ENCODE data around the gene BRME1.
A peak's percentile ranks its signal among the peaks of the same experiment; 100 is the strongest.

The BRME1 gene

GRCh38 chr19:13935765-13936510 lies 30.0 kb upstream of the BRME1 start:
- H3K4me3 ChIP-seq (ENCODE audit: low read depth, low read length) = no peak overlapping the region
- H3K9me3 ChIP-seq (ENCODE audit: severe bottlenecking) = no peaks in the 10 kb centered on the region
- peak overlapping the region; percentile 15; the same call in 1 of the 2 replicates for H3K27ac ChIP-seq
- peak; percentile 81 for DNase-seq
- H3K27me3 ChIP-seq (ENCODE audit: insufficient read depth, low read depth, severe bottlenecking) = no peaks in the 10 kb centered on the region
- no peak for TF ChIP-seq CTCF (IDR thresholded peaks at IDR 0.05; ENCODE audit: low read depth, low read length)
- no peaks in the 10 kb centered on the region for H3K36me3 ChIP-seq

- no peak overlapping the region for H3K27ac ChIP-seq
Measured at GRCh38 chr19:13934785-13935109, 28.8 kb upstream of the BRME1 start.

GRCh38 chr19:13932911-13933393 lies 27.0 kb upstream of the BRME1 start:
- H3K36me3 ChIP-seq = peaks cover 12% of the 10 kb centered on the region
- TF ChIP-seq CTCF (IDR thresholded peaks at IDR 0.05; ENCODE audit: low read depth, low read length) = no peak
- no peak overlapping the region for H3K4me3 ChIP-seq (ENCODE audit: low read depth, low read length)
- H3K9me3 ChIP-seq (ENCODE audit: severe bottlenecking) = no peaks in the 10 kb centered on the region
- no peaks in the 10 kb centered on the region for H3K27me3 ChIP-seq (ENCODE audit: insufficient read depth, low read depth, severe bottlenecking)
- H3K27ac ChIP-seq = no peak overlapping the region
- DNase-seq = no peak

More at GRCh38 chr19:13934785-13935109, 28.8 kb upstream of the BRME1 start:
- peaks cover 7% of the 10 kb centered on the region for H3K36me3 ChIP-seq
- no peaks in the 10 kb centered on the region for H3K27me3 ChIP-seq (ENCODE audit: insufficient read depth, low read depth, severe bottlenecking)
- H3K4me3 ChIP-seq (ENCODE audit: low read depth, low read length) = no peak overlapping the region
- no peak for TF ChIP-seq CTCF (IDR thresholded peaks at IDR 0.05; ENCODE audit: low read depth, low read length)
- H3K9me3 ChIP-seq (ENCODE audit: severe bottlenecking) = no peaks in the 10 kb centered on the region
- DNase-seq = no peak

GRCh38 chr19:13932149-13932637 lies 26.3 kb upstream of the BRME1 start:
- H3K4me3 ChIP-seq (ENCODE audit: low read depth, low read length) = no peak overlapping the region
- H3K36me3 ChIP-seq = peaks cover 15% of the 10 kb centered on the region
- no peak overlapping the region for H3K27ac ChIP-seq
- H3K9me3 ChIP-seq (ENCODE audit: severe bottlenecking) = no peaks in the 10 kb centered on the region
- no peak for TF ChIP-seq CTCF (IDR thresholded peaks at IDR 0.05; ENCODE audit: low read depth, low read length)
- H3K27me3 ChIP-seq (ENCODE audit: insufficient read depth, low read depth, severe bottlenecking) = no peaks in the 10 kb centered on the region
- DNase-seq = no peak

- Histone ChIP-seq H3K4me3 (ENCODE audit: low read depth, low read length) (no peak overlapping the region), H3K27ac (no peak overlapping the region), H3K36me3 (peaks cover 21% of the 10 kb centered on the region), H3K9me3 (ENCODE audit: severe bottlenecking) (no peaks in the 10 kb centered on the region), H3K27me3 (ENCODE audit: insufficient read depth, low read depth, severe bottlenecking) (no peaks in the 10 kb centered on the region)
- no peak for DNase-seq
- TF ChIP-seq CTCF (IDR thresholded peaks at IDR 0.05; ENCODE audit: low read depth, low read length) = no peak
Measured at GRCh38 chr19:13931391-13932148, 25.7 kb upstream of the BRME1 start.

Measured in WERI-Rb-1 (cell line).